Erythroblast (primary cell): ENCODE measurements around the gene L3MBTL4.

Experiments
- GATA1 ChIP-seq: IDR thresholded peaks from 2 replicates; pipeline ENCODE4 v1.6.1; 2011; ENCODE audit warnings: low read depth, mild to moderate bottlenecking, control low read depth, low read length, moderate library complexity
- POLR2A ChIP-seq: IDR thresholded peaks from 2 replicates; pipeline ENCODE4 v1.6.1; 2011; ENCODE audit warnings: mild to moderate bottlenecking, low read length

DNA sequence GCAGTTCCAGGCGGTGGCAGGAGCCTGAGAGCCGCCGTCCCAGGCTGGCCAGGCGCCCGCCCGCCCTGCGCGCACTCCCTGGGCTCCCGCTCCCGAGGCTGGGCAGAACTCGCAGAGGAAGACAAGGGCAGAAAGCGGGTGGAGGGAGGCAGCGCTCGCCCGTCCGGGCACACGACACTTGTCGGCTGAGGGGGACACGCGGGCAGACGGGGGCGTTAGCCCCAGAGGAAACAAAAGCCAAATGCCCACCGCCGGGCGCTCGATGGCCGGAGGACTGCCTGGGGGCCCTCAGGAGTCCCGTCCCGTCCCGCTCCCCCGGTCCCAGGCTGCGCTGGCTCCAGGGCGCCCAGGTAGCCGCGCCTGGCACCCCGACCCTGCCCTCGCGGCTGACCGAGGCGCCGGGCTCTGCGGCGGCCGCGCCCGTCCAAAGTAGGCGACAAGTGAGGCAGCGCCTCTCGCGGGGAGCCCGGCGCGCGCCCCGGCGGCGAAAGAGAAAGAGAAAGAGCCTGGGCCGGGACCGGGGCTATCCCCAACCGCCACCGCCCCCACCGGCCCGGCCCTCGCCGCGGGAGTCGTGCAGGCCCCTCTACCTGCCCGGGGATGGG is 491 bp downstream of the L3MBTL4 start:
- TF ChIP-seq POLR2A, result no peak
- TF ChIP-seq GATA1, result no peak
